Thymus (tissue), 11 donors: Measurements from ENCODE around the gene ERC2. TPM values are rescaled to one million over a fixed set of nuclear protein-coding genes. Genes with fewer than 3 reads are reported as not detected.

Source experiments
- DNase-seq, 9 donors: peaks; one replicate each; pipeline ENCODE4 v3.0.0-alpha.2; 2013; ENCODE audit warnings: low spot score in 9 of 9, low read depth in 6 of 9, missing footprints in 1 of 9
- H3K27ac ChIP-seq, 2 donors: one replicate each; pipeline ENCODE4 v1.5.1; 2013; ENCODE audit warnings: control low read depth in 1 of 2, low read depth in 1 of 2, low read length in 1 of 2, mild to moderate bottlenecking in 1 of 2, moderate library complexity in 1 of 2
- H3K27me3 ChIP-seq, 2 donors: one replicate each; pipeline ENCODE4 v1.5.1; 2013; ENCODE audit warnings: low read length in 1 of 2; ENCODE audit not compliant: control insufficient read depth in 2 of 2, insufficient read depth in 1 of 2
- H3K36me3 ChIP-seq, 2 donors: one replicate each; pipeline ENCODE4 v1.5.1; 2013; ENCODE audit warnings: low read length in 1 of 2, mild to moderate bottlenecking in 1 of 2, moderate library complexity in 1 of 2; ENCODE audit not compliant: control insufficient read depth in 2 of 2, insufficient read depth in 2 of 2
- H3K4me1 ChIP-seq, 2 donors: one replicate each; pipeline ENCODE4 v1.5.1; 2013; ENCODE audit warnings: low read length in 2 of 2; ENCODE audit not compliant: control insufficient read depth in 2 of 2, insufficient read depth in 2 of 2
- H3K4me3 ChIP-seq, 2 donors: one replicate each; pipeline ENCODE4 v1.5.1; 2013; ENCODE audit warnings: low read length in 2 of 2, control low read depth in 1 of 2, mild to moderate bottlenecking in 1 of 2
- H3K9me3 ChIP-seq, 2 donors: one replicate each; pipeline ENCODE4 v1.5.1; 2013; ENCODE audit warnings: low read length in 1 of 2, mild to moderate bottlenecking in 1 of 2; ENCODE audit not compliant: control insufficient read depth in 2 of 2, insufficient read depth in 1 of 2
- WGBS: extraction: QIAGEN DNeasy Blood & Tissue Kit; methylation state at CpG from one replicate; pipeline ENCODE4 v1.1.7; 2013; 5-methylcytosine and 5-hydroxymethylcytosine counted together
- polyA plus RNA-seq: library from polyadenylated mRNA; stranded (reverse); fragments of 200-250 nt; gene quantifications from one replicate; pipeline ENCODE4 v1.2.3, GENCODE V29; 2013
- total RNA-seq: library from RNA; stranded (reverse); fragments of 120-200 nt; gene quantifications from one replicate; pipeline ENCODE4 v1.2.4, GENCODE V29; 2013
- donor health status: healthy.

ERC2 gene
- total and polyA plus RNA-seq, 2 donors = 0.28 to 0.50 TPM

DNA sequence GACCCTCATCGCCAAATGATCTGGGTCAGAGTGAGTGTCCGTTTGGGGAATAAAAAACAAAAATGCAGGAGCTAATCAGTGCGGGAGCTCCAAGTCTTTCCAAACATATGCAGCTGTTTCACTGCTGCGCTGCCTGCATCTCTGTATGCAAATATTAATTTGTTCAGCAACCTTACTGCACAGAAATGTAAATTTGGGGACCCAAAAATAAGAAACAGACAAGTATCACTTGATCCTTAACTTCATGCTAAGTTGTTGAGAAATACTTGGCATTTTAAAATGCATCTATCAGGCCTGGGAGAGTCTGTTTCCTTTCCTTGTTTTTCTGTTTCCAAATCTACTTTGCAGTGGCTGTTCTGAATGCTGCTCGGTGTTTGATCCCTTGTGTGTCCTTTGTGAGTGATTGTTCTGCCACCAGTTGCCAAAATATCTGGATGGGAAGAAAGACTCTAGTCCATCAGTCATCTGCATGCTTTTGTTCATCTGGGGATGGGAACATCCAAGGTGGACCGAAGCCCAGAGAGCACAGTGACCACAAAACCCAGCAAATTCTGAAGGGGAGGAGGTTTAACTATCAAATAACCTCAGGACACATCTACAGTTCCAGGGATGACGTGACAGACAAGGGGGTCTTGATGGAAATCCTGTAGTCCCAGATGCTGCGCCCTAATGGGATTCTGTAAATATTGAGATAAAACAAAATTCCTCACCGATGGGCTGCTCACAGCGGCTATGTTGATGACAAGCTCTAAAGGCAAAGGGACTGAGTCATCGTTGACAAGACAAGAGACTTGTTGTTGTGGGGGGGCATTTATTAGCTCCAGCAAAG is 781.6 kb downstream of the ERC2 start:
- no peaks in the 10 kb centered on the region for H3K36me3 ChIP-seq

DNA sequence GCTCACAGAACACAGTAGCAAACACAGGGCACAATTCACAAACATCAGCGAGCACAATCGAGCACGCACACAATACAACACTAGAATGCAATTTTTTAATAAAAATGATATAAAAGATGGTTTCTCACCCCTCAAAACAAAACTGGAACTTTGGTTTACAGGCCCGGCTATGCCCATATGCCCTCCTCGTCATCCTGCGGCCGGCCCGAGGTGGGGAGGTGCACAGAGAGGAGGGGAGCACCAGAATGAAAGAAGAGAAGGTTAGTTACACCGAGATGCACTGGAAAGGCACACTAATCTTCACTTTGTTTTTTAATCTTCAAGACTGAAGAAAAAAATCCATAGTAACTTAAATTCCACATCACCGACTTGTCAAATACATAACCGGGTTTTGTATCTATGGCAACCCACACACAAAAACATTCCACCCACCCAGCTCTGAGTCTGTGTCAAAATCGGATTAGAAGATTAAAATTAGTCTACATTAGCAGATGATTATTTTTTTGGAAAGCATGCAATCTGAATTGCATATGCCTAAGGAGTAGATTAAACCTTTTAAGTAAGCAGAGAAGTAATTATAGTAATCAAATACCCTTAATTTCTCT is 784.5 kb downstream of the ERC2 start:
- Histone ChIP-seq H3K4me3 (no peak overlapping the region), H3K27ac (no peak overlapping the region), H3K9me3 (no peaks in the 10 kb centered on the region), H3K36me3 (no peaks in the 10 kb centered on the region), H3K4me1 (peaks cover 0 to 7% of the 10 kb centered on the region in 2 donors), H3K27me3 (no peaks in the 10 kb centered on the region)
- DNase-seq = no peak
- 95% methylated on average over 12 of the region's 12 CpGs for WGBS

More for the DNA sequence above, 781.6 kb downstream of the ERC2 start:
- Histone ChIP-seq H3K27ac (no peak overlapping the region), H3K4me3 (no peak overlapping the region), H3K4me1 (peaks cover 3 to 11% of the 10 kb centered on the region in 2 donors), H3K27me3 (no peaks in the 10 kb centered on the region), H3K9me3 (no peaks in the 10 kb centered on the region)
- 95% methylated on average over 11 of the region's 11 CpGs for WGBS
- no peak for DNase-seq

DNA sequence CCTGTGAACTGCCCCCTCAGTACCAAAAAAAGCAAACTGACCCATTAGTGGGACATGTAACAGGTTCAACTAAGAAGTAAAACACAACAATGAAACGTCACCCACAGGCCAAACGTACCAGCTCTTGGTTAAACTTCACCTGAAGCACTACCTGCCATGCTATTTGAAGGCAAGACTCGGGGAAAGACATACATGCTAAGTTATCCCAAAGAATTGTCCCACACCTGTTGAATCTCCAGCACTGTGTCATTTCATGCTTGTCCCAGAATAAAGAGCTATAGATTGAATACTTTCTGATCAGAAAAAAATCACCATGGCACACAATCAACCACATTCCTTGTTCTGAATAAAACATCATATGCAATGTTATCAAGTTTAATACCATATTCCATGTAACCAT is 785.8 kb downstream of the ERC2 start:
- Histone ChIP-seq H3K4me1 (no peaks in the 10 kb centered on the region), H3K4me3 (no peak overlapping the region), H3K27me3 (no peaks in the 10 kb centered on the region), H3K27ac (no peak overlapping the region), H3K36me3 (no peaks in the 10 kb centered on the region), H3K9me3 (no peaks in the 10 kb centered on the region)
- WGBS = 91% methylated on average over 3 of the region's 3 CpGs
- DNase-seq = no peak

DNA sequence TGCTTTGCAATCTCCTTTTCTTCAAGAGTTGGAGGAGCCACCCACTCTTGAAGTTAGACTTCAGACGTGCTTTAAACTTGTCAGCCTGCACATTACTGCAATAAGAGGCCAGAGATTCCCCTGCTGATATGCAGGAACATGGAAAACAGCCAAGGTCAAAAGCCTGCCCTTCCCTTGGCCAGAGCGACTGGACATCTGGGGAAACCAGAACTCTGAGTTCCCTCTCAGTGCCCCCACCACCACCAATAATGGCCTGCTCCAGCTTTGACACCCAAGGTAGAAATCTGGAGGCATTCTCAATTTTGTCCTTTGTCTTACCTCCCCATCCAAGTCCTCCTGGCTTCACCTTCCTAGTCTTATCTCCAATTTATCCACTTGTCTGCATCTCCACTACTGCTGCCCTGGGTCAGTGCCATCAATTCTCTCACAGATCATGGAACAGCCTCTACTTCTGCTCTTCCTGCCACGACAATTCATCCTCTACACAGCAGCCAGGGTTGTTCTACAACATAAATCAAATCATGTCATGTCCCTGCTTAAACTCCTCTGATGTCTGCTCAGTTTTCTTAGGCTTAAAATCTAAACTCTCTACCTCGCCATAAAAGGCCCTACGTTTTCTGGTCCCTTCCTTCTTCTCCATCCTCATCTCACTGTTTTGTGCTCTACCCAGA is 789.6 kb downstream of the ERC2 start:
- H3K27ac ChIP-seq = no peak overlapping the region
- H3K4me1 ChIP-seq = no peaks in the 10 kb centered on the region
- no peaks in the 10 kb centered on the region for H3K27me3 ChIP-seq
- DNase-seq = no peak
- H3K4me3 ChIP-seq = no peak overlapping the region
- no peaks in the 10 kb centered on the region for H3K36me3 ChIP-seq
- 88% methylated on average over 5 of the region's 5 CpGs for WGBS
- no peaks in the 10 kb centered on the region for H3K9me3 ChIP-seq

- Histone ChIP-seq H3K27me3 (no peaks in the 10 kb centered on the region), H3K36me3 (no peaks in the 10 kb centered on the region), H3K4me3 (no peak overlapping the region), H3K9me3 (no peaks in the 10 kb centered on the region), H3K27ac (no peak overlapping the region), H3K4me1 (no peaks in the 10 kb centered on the region)
- WGBS = 64% methylated on average over 3 of the region's 3 CpGs
- DNase-seq = no peak
Measured at GRCh38 chr3:55676643-55677042, 791.6 kb downstream of the ERC2 start.

- H3K36me3 ChIP-seq = no peaks in the 10 kb centered on the region
- 89% methylated on average over 3 of the region's 3 CpGs for WGBS
- no peak overlapping the region for H3K27ac ChIP-seq
- DNase-seq = no peak
- H3K4me1 ChIP-seq = no peaks in the 10 kb centered on the region
- no peaks in the 10 kb centered on the region for H3K9me3 ChIP-seq
- no peak overlapping the region for H3K4me3 ChIP-seq
- H3K27me3 ChIP-seq = no peaks in the 10 kb centered on the region
Measured at GRCh38 chr3:55675478-55675877, 792.8 kb downstream of the ERC2 start.

DNA sequence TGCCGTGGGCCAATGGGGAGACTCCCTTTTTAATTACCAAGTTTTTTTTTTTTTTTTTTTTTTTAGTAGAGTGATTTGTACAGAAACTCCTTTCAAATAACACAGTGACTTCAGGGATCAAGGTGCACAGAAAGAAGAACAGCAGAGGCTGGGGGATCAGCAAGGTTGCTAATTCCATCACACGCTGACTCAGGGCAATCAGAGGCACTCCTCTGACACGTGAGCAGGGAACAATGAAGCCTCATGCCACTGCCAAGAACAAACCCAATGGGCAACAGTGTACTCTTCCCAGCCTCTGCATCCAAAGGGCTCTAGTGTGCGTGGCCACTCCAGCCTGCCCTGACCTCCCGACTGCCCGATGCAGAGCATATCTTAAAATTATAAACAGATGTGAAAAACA is 794.5 kb downstream of the ERC2 start:
- Histone ChIP-seq H3K36me3 (no peaks in the 10 kb centered on the region), H3K27me3 (no peaks in the 10 kb centered on the region), H3K9me3 (no peaks in the 10 kb centered on the region), H3K4me1 (no peaks in the 10 kb centered on the region), H3K4me3 (no peak overlapping the region), H3K27ac (no peak overlapping the region)
- WGBS = 78% methylated on average over 6 of the region's 6 CpGs
- no peak for DNase-seq

GRCh38 chr3:55669133-55669532 is 799.1 kb downstream of the ERC2 start:
- no peak overlapping the region for H3K27ac ChIP-seq
- H3K27me3 ChIP-seq = no peaks in the 10 kb centered on the region
- H3K4me1 ChIP-seq = peaks cover 0 to 8% of the 10 kb centered on the region in 2 donors
- H3K4me3 ChIP-seq = no peak overlapping the region
- H3K36me3 ChIP-seq = no peaks in the 10 kb centered on the region
- no peaks in the 10 kb centered on the region for H3K9me3 ChIP-seq
- DNase-seq = no peak
- 95% methylated on average over 2 of the region's 2 CpGs for WGBS

GRCh38 chr3:55668359-55668758 is 799.9 kb downstream of the ERC2 start:
- WGBS = 91% methylated on average over 4 of the region's 4 CpGs
- no peaks in the 10 kb centered on the region for H3K27me3 ChIP-seq
- H3K4me3 ChIP-seq = no peak overlapping the region
- DNase-seq = no peak
- H3K36me3 ChIP-seq = no peaks in the 10 kb centered on the region
- no peak overlapping the region for H3K27ac ChIP-seq
- peaks cover 0 to 11% of the 10 kb centered on the region in 2 donors for H3K4me1 ChIP-seq
- no peaks in the 10 kb centered on the region for H3K9me3 ChIP-seq
